Measurements from ENCODE around the gene DAND5.

The DAND5 gene

GRCh38 chr19:13010038-13010991 lies 40.9 kb downstream of the DAND5 start:
- no peak for DNase-seq (ENCODE audit: low read depth)

GRCh38 chr19:13010992-13011652 lies 41.7 kb downstream of the DAND5 start:
- DNase-seq (ENCODE audit: low read depth), result no peak

- no peak for DNase-seq (ENCODE audit: low read depth)
Measured at GRCh38 chr19:13011653-13012389, 42.4 kb downstream of the DAND5 start.

GRCh38 chr19:13012390-13012689 lies 43.0 kb downstream of the DAND5 start:
- DNase-seq (ENCODE audit: low read depth), result no peak

GRCh38 chr19:13012690-13013608 lies 43.6 kb downstream of the DAND5 start:
- DNase-seq (ENCODE audit: low read depth), result no peak

- no peak for DNase-seq (ENCODE audit: low read depth)
Measured at GRCh38 chr19:13013649-13014048, 44.3 kb downstream of the DAND5 start.

- DNase-seq (ENCODE audit: low read depth), result no peak
Measured at GRCh38 chr19:13014101-13014920, 44.9 kb downstream of the DAND5 start.

- no peak for DNase-seq (ENCODE audit: low read depth)
Measured at GRCh38 chr19:13014921-13015280, 45.5 kb downstream of the DAND5 start.

GRCh38 chr19:13015361-13016223 lies 46.2 kb downstream of the DAND5 start:
- no peak for DNase-seq (ENCODE audit: low read depth)

GRCh38 chr19:13016245-13016627 lies 46.9 kb downstream of the DAND5 start:
- DNase-seq (ENCODE audit: low read depth), result no peak

GRCh38 chr19:13016628-13017305 lies 47.4 kb downstream of the DAND5 start:
- no peak for DNase-seq (ENCODE audit: low read depth)

GRCh38 chr19:13017306-13018034 lies 48.1 kb downstream of the DAND5 start:
- DNase-seq (ENCODE audit: low read depth), result no peak

- DNase-seq (ENCODE audit: low read depth), result no peak
Measured at GRCh38 chr19:13018035-13018914, 48.9 kb downstream of the DAND5 start.

GRCh38 chr19:13019332-13019731 lies 50.0 kb downstream of the DAND5 start:
- no peak for DNase-seq (ENCODE audit: low read depth)

- no peak for DNase-seq (ENCODE audit: low read depth)
Measured at GRCh38 chr19:13020002-13020414, 50.6 kb downstream of the DAND5 start.

GRCh38 chr19:13022111-13022858 lies 52.9 kb downstream of the DAND5 start:
- no peak for DNase-seq (ENCODE audit: low read depth)
